ENCODE results near the gene UBE2L3.
"Not testable (repeated sequence)": the region's sequence is repeated elsewhere in the genome, so short reads cannot be mapped to it uniquely, and the experiment has no call there.

The UBE2L3 gene

DNA sequence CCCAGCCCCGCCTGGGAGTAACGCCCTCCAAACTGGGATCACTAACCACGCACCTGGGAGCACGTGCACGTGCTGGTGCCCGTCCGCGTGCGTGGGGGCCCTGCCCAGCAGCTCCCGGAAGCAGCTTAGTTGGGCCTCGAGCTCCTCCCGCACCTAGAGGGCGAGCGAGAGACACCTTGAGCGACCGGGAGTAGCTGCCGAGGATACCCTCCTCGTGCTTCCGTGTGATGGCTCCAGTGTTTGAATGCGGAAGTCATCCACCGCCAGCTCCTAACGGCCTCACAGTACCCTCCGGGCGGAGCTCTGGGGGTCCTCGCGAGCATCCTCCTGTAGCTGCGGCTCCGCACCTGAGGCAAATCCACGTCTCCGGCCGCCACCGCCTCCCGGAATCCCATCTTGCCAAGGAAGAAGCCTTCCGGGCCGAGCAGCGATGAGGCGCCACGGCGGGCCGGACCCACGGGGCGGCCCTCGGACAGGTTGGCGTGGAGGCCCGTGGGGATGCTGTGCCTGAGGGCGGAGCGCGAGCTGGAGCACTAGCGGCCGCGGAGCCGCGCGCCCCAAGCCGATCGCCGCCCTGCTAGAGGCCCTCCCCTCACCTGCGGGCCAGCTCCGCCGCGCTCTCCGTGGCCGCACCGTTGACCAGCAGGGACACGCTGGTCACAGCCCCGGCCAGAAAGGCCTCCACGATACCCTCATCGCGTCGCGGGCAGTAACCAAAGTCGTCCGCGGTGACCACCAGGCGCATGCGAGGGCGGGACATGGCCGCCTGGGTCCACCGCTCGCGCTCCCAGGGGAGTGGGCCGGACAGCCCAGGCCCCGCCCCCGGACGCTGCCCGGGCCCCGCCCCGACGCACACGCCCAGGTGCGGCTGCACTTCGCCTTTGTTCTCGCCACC lies 62.0 kb downstream of the UBE2L3 start, which contains the start of gene YDJC:
YDJC (minus strand) TSS at position 768 of the 895 bp plus-strand sequence; CDS start at position 760, 8 bp downstream.
- peak; percentile 97 for DNase-seq

DNA sequence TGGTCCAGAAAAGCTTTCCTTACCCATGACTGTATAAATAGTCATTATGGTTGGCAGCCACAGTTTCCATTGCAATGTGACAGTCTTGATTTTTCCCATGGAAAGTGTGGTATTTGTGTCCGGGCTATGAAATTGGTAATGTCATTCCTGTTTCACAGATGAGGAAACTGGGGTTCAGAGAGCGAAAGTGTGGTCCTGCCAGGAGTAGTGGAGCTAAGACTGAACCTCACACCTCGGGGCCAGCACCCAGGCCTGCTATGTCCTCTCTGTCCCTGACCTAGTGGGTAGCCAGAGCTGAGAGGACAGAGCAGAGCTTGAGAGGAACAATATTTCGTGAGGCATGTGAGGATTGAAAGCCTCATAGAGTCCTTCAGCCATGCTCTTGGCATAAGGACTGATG lies 63.5 kb downstream of the UBE2L3 start:
- no peak for DNase-seq

DNA sequence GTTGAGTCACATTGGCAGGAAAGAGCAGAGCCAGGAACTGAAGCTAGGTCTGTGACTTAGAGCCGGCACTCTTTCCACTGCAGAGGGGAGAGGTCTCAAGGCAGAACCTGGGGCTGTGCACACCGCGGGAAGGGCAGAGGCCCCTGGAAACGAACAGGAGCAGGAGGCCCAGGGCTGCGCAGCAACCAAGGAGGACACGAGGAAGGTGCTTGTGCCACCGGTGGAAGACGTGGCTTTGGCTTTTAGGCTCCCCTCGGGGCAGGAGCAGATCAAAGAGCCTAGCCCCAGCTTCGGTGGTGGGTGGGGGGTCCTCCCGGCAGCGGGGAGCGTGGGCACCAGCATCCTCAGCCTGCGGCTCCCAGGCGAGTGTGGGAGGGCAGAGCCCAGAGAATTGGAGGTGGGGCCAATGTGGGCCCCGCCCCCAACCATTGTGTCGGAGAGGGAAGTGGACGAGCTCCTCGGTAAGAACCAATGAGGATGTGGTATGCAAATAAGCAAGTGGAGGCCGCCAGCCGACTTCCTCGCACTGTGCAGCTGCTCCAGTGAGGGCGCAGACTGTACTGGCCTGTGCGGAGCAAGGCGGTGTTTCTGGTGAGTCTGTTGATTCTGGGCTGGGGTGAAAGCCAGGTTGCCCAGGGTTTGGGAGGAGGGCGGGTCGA lies 64.9 kb downstream of the UBE2L3 start, which contains the start of gene CCDC116:
CCDC116 (plus strand) TSS at position 524 of the 659 bp plus-strand sequence. CDS start 422 bp downstream, outside the sequence.
- DNase-seq: peak; percentile 54

DNA sequence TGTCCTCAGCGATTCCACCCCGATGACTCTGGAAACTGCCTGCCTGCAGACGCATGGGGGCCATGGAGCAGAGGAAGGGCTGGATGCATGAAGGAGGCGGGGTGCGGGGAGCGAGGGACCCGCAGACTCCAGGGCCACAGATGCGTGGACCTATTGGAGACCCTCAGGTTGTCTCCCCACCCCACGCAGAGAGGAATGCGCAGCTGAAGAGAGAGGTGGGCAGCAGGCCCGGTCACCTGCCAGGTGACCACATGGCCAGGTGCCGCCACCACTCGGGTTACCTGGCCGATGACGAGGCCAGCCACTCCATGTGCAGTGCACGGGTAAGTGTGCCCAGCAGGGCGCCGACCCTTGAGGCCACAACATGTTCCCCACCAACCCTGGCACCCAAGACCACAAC lies 65.4 kb downstream of the UBE2L3 start:
- DNase-seq: no peak

DNA sequence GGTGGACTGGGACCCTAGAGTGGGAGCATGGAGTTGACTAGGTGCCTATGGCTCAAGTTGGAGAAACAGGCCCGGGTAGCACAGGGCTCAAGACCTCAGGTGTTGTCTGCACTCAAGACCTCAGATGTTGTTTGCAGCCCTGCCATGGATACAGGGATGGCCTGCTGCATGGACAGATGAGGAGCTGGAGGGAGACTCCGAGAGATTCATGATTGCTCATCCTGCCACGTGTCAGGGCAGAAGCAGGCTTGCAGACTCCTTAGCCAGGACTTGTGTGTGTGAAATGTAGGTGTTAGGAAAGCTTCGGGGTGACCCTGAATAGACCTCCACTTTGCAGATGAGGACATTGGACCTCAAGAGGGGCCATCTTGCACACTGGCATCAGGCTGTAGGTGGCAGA lies 66.0 kb downstream of the UBE2L3 start:
- no peak for DNase-seq

DNA sequence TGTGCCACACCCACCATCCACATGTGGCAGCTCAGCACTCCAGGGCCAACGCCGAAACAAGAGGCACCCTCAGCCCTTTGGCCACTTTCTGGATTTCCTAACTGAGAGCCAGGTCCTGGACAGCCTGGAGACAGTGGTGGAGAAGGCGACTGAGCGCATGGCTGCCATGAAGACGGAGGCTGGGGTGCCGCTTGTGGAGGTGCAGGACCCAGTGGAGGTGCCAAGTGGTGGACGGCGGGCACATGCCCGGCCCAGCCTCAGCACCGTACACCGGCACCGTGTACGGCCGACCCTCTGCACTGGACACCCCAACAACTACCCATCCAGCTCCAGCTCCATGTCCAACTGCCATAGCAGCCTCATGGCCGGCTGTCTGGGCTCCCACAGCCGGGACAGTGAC lies 66.6 kb downstream of the UBE2L3 start:
- DNase-seq: no peak

DNA sequence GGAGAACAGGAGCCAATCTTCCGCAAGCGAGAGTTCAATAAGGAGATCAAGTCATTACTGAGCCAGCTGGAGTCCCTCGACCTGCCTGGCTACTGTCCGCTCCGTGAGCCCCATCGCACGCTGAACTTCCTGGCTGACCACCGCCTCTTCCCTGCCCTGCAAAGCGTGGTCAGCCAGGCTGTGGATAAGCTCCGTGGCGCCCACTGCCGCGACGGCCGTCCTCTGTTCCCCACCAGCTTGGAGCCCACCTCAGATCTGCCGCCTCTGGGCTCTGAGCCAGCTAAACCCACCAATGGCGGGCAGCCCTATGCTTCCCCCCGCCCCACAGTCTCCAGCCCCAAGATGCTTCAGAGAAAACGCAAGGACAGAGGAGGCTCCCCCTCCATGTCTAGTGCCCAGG lies 67.3 kb downstream of the UBE2L3 start:
- no peak for DNase-seq

DNA sequence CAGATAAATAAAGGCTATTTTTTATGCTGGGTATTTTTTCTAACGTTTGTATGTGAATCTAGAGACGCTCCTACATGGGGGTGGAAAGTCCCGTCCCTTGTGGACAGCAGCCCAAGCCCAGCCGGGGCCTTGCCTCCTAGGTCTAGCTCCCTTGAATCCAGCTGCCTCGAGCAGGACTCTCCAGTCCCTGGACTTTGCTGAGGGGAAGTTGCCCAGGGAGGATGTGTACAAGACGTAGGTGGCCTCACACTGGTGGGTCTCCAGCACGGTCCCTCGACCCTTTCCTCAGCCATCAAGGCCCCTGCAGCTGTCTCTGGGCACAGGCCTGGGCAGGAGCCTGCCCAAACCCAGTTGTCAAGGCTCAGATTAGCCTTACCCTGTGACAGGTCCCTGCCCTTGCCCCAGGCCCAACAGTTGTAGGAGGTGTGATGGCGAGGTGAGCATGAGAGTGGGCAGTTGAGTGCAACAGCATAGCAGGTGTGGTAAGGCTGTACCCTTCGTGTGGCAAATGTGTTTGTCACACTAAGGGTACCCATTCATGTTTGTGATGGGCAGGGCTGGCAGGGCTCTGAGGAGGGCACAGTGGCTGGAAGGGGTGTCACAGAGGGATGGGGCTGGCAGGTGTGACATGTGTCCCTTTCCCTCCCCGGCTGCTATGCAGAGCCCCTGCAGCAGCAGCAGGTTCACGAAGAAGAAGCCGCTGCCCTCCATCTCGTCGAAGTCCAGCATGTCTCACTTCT lies 68.4 kb downstream of the UBE2L3 start:
- no peak for DNase-seq

DNA sequence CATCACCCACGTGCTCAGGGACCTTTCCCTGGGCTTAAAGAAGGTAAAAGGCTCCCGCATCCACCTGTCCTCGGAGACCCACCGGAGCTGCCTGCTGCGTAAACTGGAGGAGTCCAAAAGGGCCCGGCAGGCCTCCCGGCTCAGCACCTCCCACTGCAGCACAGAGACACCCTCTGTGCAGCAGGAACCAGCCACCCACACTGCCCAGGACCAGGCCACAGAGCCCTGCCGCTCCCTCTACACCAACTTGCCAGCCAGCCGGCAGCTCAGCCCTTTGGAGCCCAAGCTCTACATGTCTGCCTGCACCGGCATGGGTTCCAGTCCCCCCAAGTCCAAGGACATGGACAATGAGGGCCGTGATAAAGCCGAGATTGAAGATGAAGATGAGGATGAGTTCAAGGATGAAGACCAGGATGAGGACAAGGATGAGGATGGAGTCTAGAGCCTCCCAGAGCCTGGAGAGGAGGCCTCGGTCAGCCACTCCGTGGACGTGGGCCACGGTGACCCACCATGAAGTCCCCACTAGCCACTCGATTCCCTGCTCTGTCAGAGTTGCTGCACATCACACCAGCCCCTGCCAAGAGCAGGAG lies 69.2 kb downstream of the UBE2L3 start:
- DNase-seq: no peak

DNA sequence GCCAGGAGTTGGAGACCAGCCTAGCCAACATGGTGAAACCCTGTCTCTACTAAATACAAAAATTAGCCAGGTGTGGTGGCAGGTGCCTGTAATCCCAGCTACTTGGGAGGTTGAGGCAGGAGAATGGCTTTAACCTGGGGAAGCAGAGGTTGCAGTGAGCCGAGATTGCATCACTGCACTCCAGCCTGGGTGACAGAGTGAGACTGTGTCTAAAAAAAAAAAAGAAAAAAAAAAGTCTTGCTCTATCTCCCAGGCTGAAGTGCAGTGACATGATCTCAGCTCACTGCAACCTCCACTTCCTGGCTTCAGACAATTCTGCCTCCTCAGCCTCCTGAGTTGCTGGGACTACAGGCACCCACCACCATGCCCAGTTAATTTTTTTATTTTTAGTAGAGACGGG lies 69.9 kb downstream of the UBE2L3 start:
- DNase-seq: not testable (repeated sequence)

DNA sequence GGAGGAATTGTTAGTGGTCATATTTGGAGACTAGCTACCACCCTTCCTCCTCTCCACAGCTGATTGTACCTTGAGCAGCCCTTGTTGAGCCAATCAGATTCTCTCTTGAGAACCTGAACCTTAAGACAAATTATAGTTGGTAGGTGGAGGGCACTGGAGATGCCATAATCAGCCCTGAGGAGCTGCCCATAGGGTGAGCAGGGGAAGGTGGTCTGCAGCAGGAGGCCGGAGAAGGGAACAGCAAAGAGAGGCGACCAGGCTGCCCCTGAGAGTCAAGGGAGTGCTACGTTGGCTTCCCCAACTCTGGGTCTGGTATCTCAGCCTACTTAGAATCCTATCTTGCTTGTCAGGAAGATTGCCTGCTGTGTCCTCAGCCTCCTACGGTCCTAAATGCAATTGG lies 71.8 kb downstream of the UBE2L3 start:
- no peak for DNase-seq

DNA sequence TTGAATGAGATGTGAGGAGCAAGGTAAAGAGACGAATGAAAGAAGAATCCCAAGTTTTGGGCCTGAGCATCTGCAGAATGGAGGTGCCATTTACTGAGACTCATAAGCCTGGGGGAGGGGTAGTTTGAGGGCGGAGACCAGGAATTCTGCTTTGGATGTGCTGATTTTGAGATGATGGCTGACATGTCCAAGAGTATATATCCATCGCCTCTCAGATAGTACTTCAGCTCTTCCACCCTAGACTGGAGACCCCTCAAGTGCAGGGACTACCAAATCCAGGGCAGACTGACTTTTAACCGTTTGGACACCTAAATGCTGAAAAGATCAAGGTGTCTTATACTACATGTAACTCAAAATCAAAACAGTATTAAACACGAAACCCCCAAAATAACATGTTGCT lies 73.3 kb downstream of the UBE2L3 start:
- no peak for DNase-seq

DNA sequence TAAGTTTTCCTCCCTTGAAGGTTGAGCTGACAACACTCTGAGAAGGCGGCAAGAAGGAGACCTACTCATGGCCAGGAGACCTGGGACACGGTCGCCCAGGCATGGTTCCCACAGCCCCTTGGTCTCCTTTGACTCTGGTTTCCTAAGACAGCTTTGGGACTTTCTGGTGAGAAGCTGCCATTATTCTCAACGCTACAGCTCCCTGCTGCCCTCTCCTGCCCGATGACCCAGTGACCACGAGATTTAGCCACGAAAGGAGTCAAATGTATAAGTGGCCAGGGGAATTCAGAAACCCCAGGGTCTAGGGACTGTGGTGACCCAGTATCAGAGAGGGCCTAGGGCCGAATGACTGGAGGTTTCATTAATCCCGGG lies 73.9 kb downstream of the UBE2L3 start:
- no peak for DNase-seq

DNA sequence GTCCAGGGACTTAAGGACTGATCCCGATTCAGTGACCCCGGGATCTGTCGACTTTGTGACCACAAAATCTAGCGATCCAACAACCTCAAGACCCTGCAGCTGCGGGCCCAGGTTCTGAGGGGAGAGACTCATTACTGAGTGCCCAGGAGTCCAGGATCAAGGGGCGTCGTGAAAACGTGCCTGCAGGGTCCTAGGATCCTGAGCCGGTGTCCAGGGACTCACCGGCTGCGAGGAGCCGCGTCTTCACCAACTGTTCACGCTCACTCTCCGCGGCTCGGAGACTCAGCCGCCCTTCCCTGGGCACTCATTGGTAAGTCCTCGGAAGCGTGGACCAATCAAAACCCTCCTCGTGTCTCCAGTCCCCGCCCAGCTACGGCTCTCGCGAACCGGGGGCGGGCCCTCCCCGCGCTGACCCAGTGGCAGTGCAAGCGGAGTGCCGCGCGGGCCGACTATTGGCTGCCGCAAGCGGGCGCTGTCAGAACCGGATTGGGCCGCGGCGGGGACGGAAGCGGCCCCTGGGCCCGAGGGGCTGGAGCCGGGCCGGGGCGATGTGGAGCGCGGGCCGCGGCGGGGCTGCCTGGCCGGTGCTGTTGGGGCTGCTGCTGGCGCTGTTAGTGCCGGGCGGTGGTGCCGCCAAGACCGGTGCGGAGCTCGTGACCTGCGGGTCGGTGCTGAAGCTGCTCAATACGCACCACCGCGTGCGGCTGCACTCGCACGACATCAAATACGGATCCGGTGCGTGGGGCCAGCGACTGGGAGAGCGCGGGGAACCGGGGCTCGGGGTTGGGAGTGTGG lies 74.5 kb downstream of the UBE2L3 start, which contains the start of gene SDF2L1:
SDF2L1 (plus strand) TSS at position 514 of the 795 bp plus-strand sequence; CDS start at position 549, 35 bp downstream.
- DNase-seq: peak; percentile 98

DNA sequence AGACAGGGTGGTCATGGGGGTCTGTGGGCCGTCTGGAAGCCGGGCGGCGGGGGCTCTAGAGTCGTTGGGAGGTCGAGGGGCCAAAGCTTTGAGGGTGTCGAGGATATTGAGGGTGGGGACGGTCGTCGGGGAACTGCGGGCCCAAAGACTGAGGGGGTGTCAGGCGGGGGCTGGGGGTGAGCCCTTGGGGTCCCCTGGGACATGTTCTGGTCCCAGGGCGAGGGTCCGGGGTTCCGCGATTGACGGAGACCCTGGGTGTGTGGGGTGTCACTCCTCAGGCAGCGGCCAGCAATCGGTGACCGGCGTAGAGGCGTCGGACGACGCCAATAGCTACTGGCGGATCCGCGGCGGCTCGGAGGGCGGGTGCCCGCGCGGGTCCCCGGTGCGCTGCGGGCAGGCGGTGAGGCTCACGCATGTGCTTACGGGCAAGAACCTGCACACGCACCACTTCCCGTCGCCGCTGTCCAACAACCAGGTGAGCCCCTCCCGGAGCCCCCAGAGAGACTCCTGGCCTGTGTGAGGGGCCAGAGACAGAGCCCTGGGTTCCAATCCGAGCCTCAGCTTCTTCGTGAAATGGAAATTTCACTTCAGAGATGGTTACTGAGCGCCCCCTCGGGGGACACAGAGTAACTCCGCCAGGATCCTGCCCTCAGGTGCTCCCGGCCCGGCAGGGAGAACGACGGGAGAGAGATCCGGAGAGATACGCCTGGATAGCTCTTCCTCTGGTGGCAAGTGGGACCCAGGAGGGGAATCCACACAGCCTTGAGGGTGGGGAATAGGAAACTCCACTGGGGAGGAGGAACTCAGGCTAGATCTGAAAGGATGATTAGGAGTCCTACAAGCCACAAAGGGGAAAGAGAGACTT lies 75.3 kb downstream of the UBE2L3 start:
- peak; percentile 66 for DNase-seq

DNA sequence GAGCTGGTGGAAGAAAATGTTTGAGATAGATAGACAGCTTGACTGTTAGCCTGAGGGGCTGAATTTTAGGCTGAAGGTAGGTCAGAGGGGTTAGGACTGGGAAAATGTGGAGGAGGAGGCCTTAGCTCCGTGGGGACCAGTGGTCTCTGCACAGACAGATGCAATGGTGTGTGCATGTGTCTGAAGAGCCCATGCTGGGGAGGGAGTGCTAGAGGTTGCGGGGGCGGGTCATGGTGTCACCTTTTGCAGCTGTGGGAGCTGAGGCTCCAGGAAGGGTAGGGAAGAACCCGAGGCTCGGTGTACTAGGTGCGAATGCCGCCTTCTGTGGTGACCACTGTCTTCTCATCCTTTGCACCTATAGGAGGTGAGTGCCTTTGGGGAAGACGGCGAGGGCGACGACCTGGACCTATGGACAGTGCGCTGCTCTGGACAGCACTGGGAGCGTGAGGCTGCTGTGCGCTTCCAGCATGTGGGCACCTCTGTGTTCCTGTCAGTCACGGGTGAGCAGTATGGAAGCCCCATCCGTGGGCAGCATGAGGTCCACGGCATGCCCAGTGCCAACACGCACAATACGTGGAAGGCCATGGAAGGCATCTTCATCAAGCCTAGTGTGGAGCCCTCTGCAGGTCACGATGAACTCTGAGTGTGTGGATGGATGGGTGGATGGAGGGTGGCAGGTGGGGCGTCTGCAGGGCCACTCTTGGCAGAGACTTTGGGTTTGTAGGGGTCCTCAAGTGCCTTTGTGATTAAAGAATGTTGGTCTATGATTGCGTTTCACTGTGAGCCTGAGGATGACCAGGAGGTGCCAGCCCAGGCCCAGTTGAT lies 76.2 kb downstream of the UBE2L3 start:
- DNase-seq: no peak

DNA sequence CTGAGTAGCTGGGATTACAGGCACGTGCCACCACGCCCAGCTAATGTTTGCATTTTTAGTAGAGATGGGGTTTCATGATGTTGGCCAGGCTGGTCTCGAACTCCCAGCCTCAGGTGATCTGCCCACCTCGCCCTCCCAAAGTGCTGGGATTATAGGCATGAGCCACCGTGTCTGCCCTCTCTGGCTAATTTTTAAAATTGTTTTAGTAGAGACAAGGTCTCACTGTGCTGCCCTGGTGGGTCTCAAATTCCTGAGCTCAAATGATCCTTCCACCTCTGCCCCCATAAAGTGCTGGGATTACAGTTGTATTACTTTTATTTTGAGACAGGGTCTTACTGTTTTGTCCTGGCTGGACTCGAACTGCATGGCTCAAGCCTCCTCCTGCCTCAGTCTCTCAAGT lies 78.0 kb downstream of the UBE2L3 start:
- DNase-seq: not testable (repeated sequence)

DNA sequence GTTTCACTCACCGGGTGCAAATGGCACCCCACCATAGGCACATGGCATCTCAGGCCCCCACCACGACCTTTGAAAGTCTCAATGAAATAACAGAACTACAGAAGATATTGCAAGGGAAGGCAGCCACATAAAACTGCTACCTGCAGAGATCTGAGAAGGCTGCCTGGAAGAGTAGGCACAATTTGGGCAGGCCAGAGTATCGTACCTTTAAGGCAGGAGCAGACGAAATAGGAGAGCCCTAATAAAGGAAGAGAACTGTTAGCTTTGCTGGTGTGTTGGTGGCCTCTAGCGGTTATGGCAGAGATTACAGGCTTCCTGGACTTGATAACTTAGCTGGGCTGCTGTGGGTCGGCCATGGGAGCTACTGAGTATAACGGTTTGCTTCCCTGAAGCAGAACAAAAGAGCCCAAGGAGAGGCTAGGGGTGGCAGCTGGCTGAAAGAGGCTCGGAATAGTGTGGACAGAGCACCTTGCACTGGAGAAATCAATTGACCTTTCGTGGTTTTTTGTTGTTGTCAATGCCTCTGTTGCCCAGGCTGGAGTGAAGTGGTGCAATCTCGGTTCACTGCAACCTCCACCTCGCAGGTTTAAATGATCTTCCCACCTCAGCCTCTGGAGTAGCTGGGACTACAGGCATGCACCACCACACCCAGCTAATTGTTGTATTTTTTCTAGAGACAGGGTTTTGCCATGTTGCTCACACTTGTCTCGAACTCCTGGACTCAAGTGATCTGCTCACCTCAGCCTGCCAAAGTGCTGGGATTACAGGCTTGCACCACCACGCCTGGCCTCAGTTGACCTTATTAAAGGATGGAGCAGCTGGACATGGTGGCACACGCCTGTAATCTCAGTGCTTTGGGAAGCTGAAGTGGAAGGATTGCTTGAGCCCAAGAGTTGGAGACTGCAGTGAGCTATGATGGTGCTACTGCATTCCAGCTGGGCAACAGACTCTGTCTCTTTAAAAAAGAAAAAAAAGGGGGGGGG lies 79.4 kb downstream of the UBE2L3 start:
- DNase-seq: peak; percentile 72

DNA sequence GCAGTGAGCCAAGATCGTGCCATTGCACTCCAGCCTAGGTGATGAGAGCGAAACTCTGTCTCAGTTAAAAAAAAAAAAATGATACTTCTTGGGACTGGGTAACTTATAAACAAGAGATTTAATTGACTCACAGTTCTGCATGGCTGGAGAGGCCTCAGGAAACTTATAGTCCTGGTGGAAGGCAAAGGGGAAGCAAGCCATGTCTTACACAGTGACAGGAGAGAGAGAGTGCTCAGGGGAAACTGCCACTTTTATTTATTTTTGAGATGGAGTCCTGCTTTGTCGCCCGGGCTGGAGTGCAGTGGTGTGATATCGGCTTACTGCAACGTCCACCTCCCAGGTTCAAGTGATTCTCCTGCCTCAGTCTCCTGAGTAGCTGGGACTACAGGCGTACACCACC lies 82.8 kb downstream of the UBE2L3 start:
- DNase-seq: no peak

Measured in stimulated activated CD4-positive, alpha-beta T cell treated with anti-CD3 and anti-CD28 coated beads, Interleukin-4, amount 100 ng/mL, for 1 hour (primary cell).